ENCODE results near the gene SMIM27.

DNA sequence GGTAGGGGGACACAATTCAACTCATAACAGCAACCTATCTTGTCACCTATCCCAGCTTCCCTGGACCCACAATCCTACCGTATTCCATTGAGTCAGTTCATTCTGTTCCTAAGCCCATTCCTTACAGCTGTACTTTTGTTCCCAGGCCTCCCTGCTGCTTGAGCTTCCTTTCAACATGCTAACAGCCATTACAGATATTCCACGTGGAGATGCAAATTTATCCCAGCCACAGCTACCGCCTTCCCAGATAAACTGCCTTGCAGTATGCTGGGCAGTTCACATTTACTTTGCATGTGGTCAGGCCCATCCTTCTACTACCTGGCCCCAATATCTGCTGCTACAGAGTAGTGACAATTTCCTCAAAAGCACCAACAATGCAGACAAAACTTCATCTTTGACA is 49.1 kb upstream of the SMIM27 start:
- TF ChIP-seq EZH2 (IDR thresholded peaks at IDR 0.05) (no peak), POLR2AphosphoS5 (IDR thresholded peaks at IDR 0.05; ENCODE audit: borderline replicate concordance, low read depth, low read length) (no peak)

Measured in SK-N-MC (cell line).